ENCODE data around the gene LRRTM3.

LRRTM3 gene

DNA sequence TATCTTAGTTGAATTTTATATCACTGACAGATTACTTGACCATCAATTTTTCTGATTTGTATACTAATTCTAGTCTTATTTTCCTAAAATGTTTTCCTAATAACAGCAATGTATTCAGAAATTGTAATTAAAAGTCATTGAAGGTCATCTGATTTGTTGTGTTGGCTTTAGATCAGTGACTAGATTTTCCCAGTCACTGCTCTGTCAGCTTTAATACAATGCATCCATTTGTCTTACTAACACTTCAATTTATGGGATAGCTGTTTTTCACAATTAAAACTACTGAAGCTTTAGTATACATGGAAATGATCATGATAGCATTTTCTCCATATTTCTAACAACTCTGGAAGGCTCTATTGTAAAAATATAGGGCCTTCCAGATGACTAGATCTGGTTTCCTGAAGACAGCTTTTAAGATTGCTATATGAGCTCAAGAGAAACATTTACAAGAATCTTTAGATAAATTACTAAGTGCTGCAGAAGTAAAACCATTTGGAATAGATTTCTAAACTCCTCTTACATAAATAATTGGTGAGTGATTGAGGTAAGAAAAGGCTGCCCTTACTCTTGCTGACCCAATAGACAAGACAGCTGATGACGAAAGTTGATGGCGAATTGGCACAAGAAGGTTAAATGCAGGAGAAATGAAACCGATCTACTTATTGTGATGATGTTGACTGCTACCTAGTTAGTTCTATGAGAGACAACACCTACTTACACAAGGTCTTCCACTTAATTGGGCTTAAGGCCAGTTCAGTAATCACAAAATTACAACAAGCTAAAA lies 74.1 kb downstream of the LRRTM3 start:
- TF ChIP-seq, protein P1, sequence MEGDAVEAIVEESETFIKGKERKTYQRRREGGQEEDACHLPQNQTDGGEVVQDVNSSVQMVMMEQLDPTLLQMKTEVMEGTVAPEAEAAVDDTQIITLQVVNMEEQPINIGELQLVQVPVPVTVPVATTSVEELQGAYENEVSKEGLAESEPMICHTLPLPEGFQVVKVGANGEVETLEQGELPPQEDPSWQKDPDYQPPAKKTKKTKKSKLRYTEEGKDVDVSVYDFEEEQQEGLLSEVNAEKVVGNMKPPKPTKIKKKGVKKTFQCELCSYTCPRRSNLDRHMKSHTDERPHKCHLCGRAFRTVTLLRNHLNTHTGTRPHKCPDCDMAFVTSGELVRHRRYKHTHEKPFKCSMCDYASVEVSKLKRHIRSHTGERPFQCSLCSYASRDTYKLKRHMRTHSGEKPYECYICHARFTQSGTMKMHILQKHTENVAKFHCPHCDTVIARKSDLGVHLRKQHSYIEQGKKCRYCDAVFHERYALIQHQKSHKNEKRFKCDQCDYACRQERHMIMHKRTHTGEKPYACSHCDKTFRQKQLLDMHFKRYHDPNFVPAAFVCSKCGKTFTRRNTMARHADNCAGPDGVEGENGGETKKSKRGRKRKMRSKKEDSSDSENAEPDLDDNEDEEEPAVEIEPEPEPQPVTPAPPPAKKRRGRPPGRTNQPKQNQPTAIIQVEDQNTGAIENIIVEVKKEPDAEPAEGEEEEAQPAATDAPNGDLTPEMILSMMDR (IDR thresholded peaks at IDR 0.05; ENCODE audit: low read depth, low read length, missing control alignments): no peak
- DNase-seq (ENCODE audit: low read depth): no peak
- in situ Hi-C loops (cut with HindIII; ENCODE audit: low sequenced_read_pairs): no loop called here
- no peak overlapping the region for H3K4me3 ChIP-seq (ENCODE audit: low read depth, low read length)

GRCh38 chr10:67004690-67005089 lies 78.9 kb downstream of the LRRTM3 start:
- in situ Hi-C loops (cut with HindIII; ENCODE audit: low sequenced_read_pairs): no loop called here
- TF ChIP-seq, protein P1 (IDR thresholded peaks at IDR 0.05; ENCODE audit: low read depth, low read length, missing control alignments): no peak
- H3K4me3 ChIP-seq (ENCODE audit: low read depth, low read length): no peak overlapping the region
- no peak for DNase-seq (ENCODE audit: low read depth)

DNA sequence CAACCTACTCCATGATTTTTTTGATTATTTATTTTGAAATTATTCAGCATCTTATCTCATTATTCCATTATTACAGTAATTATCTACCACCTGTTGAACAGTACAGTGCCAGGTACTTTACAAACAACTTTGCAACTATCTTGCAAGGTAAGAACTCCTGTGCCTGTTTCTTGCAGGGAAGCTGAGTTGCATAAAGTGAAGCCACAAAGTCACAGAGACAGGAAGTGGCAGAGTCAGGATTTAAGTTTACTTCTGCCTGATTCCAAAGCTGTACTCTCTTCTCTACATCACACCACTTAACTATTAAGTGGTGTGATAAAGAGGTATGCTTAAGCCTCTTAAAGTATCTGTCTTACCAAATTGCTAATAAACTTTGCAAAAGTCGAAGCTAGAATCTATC lies 80.1 kb downstream of the LRRTM3 start:
- no peak overlapping the region for H3K4me3 ChIP-seq (ENCODE audit: low read depth, low read length)
- TF ChIP-seq, protein P1 (IDR thresholded peaks at IDR 0.05; ENCODE audit: low read depth, low read length, missing control alignments): no peak
- no peak for DNase-seq (ENCODE audit: low read depth)
- in situ Hi-C loops (cut with HindIII; ENCODE audit: low sequenced_read_pairs): no loop called here

DNA sequence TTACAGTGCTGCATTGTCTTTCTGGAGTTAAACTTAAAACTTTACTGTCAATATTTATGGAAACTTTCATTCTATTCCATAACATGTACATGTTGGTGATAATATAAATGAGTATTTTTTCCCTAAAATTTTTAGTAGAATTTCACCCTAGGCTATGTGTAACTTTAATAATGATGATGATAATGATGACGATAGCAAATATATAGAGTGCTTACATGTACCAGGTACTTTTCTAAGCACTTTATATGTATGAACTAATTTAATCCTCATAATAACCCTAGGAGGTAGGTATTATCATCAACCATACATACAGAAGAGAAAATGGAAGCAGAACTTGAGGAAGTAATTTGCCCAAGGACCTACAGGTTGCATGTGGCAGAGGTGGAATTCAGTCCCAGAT lies 85.6 kb downstream of the LRRTM3 start:
- DNase-seq (ENCODE audit: low read depth): no peak
- H3K4me3 ChIP-seq (ENCODE audit: low read depth, low read length): no peak overlapping the region
- TF ChIP-seq, protein P1 (IDR thresholded peaks at IDR 0.05; ENCODE audit: low read depth, low read length, missing control alignments): no peak
- in situ Hi-C loops (cut with HindIII; ENCODE audit: low sequenced_read_pairs): no loop called here

- in situ Hi-C loops (cut with HindIII; ENCODE audit: low sequenced_read_pairs): no loop called here
- no peak for DNase-seq (ENCODE audit: low read depth)
- TF ChIP-seq, protein P1 (IDR thresholded peaks at IDR 0.05; ENCODE audit: low read depth, low read length, missing control alignments): no peak
These were observed 86.1 kb downstream of the LRRTM3 start for GRCh38 chr10:67011981-67012380.

GRCh38 chr10:67015225-67015624 lies 89.4 kb downstream of the LRRTM3 start:
- DNase-seq (ENCODE audit: low read depth): no peak
- in situ Hi-C loops (cut with HindIII; ENCODE audit: low sequenced_read_pairs): no loop called here
- H3K4me3 ChIP-seq (ENCODE audit: low read depth, low read length): no peak overlapping the region
- TF ChIP-seq, protein P1 (IDR thresholded peaks at IDR 0.05; ENCODE audit: low read depth, low read length, missing control alignments): no peak

More at GRCh38 chr10:67011981-67012380, 86.1 kb downstream of the LRRTM3 start:
- H3K4me3 ChIP-seq (ENCODE audit: low read depth, low read length): no peak overlapping the region
